ENCODE data around the gene IL24. TPM values are rescaled to one million over a fixed set of nuclear protein-coding genes. Genes with fewer than 3 reads are reported as not detected.

IL24 gene
- polyA plus RNA-seq, 1 experiment = 0.25 TPM

GRCh38 chr1:206880314-206880713, 16.9 kb upstream of the IL24 start:
- ChIA-PET CTCF (interaction anchor here (1.2 to 1.5 kb wide), 2 partner anchors 9 to 11 kb away, joined by 3 to 5 read pairs; no protein-coding TSS in a partner anchor), POLR2A (no interaction called here)
- Histone ChIP-seq H3K36me3 (ENCODE audit: control insufficient read depth, insufficient read depth, low read length) (no peaks in the 10 kb centered on the region), H3K27me3 (ENCODE audit: control insufficient read depth, insufficient read depth, low read length) (peaks cover 2% of the 10 kb centered on the region), H3K4me3 (ENCODE audit: low read depth, low read length) (no peak overlapping the region)
- TF ChIP-seq CTCF (IDR thresholded peaks at IDR 0.05; ENCODE audit: insufficient read depth, low read depth, low read length) = no peak
- DNase-seq (ENCODE audit: low read depth) = no peak

- ChIA-PET POLR2A (no interaction called here), CTCF (interaction anchor here (1.0 to 1.5 kb wide), 2 partner anchors 14 to 17 kb away, joined by 3 to 5 read pairs; partner anchors contain the start of genes IL20 and IL24)
- no peak for TF ChIP-seq CTCF (IDR thresholded peaks at IDR 0.05; ENCODE audit: insufficient read depth, low read depth, low read length)
- no peak for DNase-seq (ENCODE audit: low read depth)
- Histone ChIP-seq H3K36me3 (ENCODE audit: control insufficient read depth, insufficient read depth, low read length) (no peaks in the 10 kb centered on the region), H3K4me3 (ENCODE audit: low read depth, low read length) (no peak overlapping the region), H3K27me3 (ENCODE audit: control insufficient read depth, insufficient read depth, low read length) (peaks cover 2% of the 10 kb centered on the region)
Measured at GRCh38 chr1:206882555-206882954, 14.7 kb upstream of the IL24 start.

GRCh38 chr1:206883160-206883559, 14.1 kb upstream of the IL24 start:
- ChIA-PET POLR2A (no interaction called here), CTCF (interaction anchor here (0.6 to 2.1 kb wide), 8 partner anchors 10 to 26 kb away, joined by 3 to 5 read pairs (median 4); partner anchors contain the start of genes IL20 and IL24)
- no peak for TF ChIP-seq CTCF (IDR thresholded peaks at IDR 0.05; ENCODE audit: insufficient read depth, low read depth, low read length)
- no peak for DNase-seq (ENCODE audit: low read depth)
- Histone ChIP-seq H3K36me3 (ENCODE audit: control insufficient read depth, insufficient read depth, low read length) (no peaks in the 10 kb centered on the region), H3K27me3 (ENCODE audit: control insufficient read depth, insufficient read depth, low read length) (peaks cover 2% of the 10 kb centered on the region), H3K4me3 (ENCODE audit: low read depth, low read length) (no peak overlapping the region)

GRCh38 chr1:206883876-206884275, 13.4 kb upstream of the IL24 start:
- no peak for DNase-seq (ENCODE audit: low read depth)
- ChIA-PET POLR2A (no interaction called here), CTCF (interaction anchor here (0.6 to 2.1 kb wide), 11 partner anchors 9 to 910 kb away, joined by 3 to 5 read pairs (median 3); partner anchors contain the start of genes IL20 and IL24)
- TF ChIP-seq CTCF (IDR thresholded peaks at IDR 0.05; ENCODE audit: insufficient read depth, low read depth, low read length) = no peak
- Histone ChIP-seq H3K36me3 (ENCODE audit: control insufficient read depth, insufficient read depth, low read length) (no peaks in the 10 kb centered on the region), H3K27me3 (ENCODE audit: control insufficient read depth, insufficient read depth, low read length) (peaks cover 2% of the 10 kb centered on the region), H3K4me3 (ENCODE audit: low read depth, low read length) (no peak overlapping the region)

GRCh38 chr1:206885341-206886060, 11.7 kb upstream of the IL24 start:
- ChIA-PET POLR2A (no interaction called here), CTCF (interaction anchor here (0.6 to 2.1 kb wide), 6 partner anchors 9 to 157 kb away, joined by 3 to 4 read pairs (median 4); no protein-coding TSS in a partner anchor)
- DNase-seq (ENCODE audit: low read depth) = no peak
- TF ChIP-seq CTCF (IDR thresholded peaks at IDR 0.05; ENCODE audit: insufficient read depth, low read depth, low read length) = no peak
- Histone ChIP-seq H3K36me3 (ENCODE audit: control insufficient read depth, insufficient read depth, low read length) (no peaks in the 10 kb centered on the region), H3K27me3 (ENCODE audit: control insufficient read depth, insufficient read depth, low read length) (peaks cover 2% of the 10 kb centered on the region), H3K4me3 (ENCODE audit: low read depth, low read length) (no peak overlapping the region)

All from BJ (cell line).